Sigmoid colon (tissue), 4 donors: Measurements from ENCODE around the gene MAPK7.

Experiments
- CTCF ChIP-seq, 4 experiments: fragments of 450-650 bp in 3 of 4; fragments of 200-600 bp in 1 of 4; IDR thresholded peaks; one replicate each; pipeline ENCODE4 v1.5.1; 2016 to 2019; ENCODE audit warnings: antibody characterized with exemption in 4 of 4, mild to moderate bottlenecking in 3 of 4, moderate library complexity in 2 of 4
- EP300 ChIP-seq, 4 donors: sonication (generic); formaldehyde crosslinking; IDR thresholded peaks; one replicate each; pipeline ENCODE4 v1.6.1; 2017; ENCODE audit warnings: antibody characterized with exemption in 4 of 4
- POLR2A ChIP-seq, 2 donors: fragments of 450-650 bp; IDR thresholded peaks; one replicate each; pipeline ENCODE4 v1.6.1; 2016; ENCODE audit warnings: antibody characterized with exemption in 2 of 2, mild to moderate bottlenecking in 2 of 2, moderate library complexity in 2 of 2
- POLR2AphosphoS5 ChIP-seq, 4 donors: sonication (generic); formaldehyde crosslinking; IDR thresholded peaks; one replicate each; pipeline ENCODE4 v1.6.1; 2017; ENCODE audit warnings: antibody characterized with exemption in 4 of 4

GRCh38 chr17:19344311-19345066, 33.8 kb upstream of the MAPK7 start:
- TF ChIP-seq CTCF (IDR thresholded peaks at IDR 0.05) (no peak), POLR2A (IDR thresholded peaks at IDR 0.05) (no peak), POLR2AphosphoS5 (IDR thresholded peaks at IDR 0.05) (no peak), EP300 (IDR thresholded peaks at IDR 0.05) (no peak)
